ENCODE data around the gene PITPNM1. TPM values are rescaled to one million over a fixed set of nuclear protein-coding genes. Genes with fewer than 3 reads are reported as not detected.
A peak's percentile ranks its signal among the peaks of the same experiment; 100 is the strongest.
"Not testable (repeated sequence)": the region's sequence is repeated elsewhere in the genome, so short reads cannot be mapped to it uniquely, and the experiment has no call there.

The PITPNM1 gene
- polyA plus RNA-seq (2011; rRNA removed) (8.0 and 14.4 TPM in 2 replicates), polyA minus RNA-seq (2011; rRNA and poly(A)+ RNA removed) (10.0 and 15.3 TPM in 2 replicates)

GRCh38 chr11:67504950-67505581 is at the start of gene PITPNM1:
Gene PITPNM1, minus strand, starts transcription at chr11:67505363. Its CDS starts 1,183 bp downstream, at chr11:67504180.
- Histone ChIP-seq H3K4me3 (ENCODE audit: low read depth, low read length) (peak within 1 kb of the TSS; percentile 73), H3K27me3 (ENCODE audit: control insufficient read depth, insufficient read depth, low read length) (no peaks in the 10 kb centered on the region), H3K36me3 (ENCODE audit: control insufficient read depth, insufficient read depth, low read length) (peaks cover 5% of the 10 kb centered on the region)
- CTCF ChIA-PET, result interaction anchor here (0.6 to 1.6 kb wide), 10 partner anchors 14 to 160 kb away, joined by 3 to 7 read pairs (median 3); partner anchors contain the start of gene RAD9A
- TF ChIP-seq CTCF (IDR thresholded peaks at IDR 0.05; ENCODE audit: insufficient read depth, low read depth, low read length), result no peak
- POLR2A ChIA-PET, result no interaction called here
- no peak for DNase-seq (ENCODE audit: low read depth)

- CTCF ChIA-PET, result interaction anchor here (0.6 to 0.8 kb wide), 2 partner anchors 21 to 46 kb away, joined by 3 to 4 read pairs; partner anchors contain the start of gene PITPNM1
- POLR2A ChIA-PET; H3K4me3 ChIP-seq (ENCODE audit: low read depth, low read length): not testable (repeated sequence)
Observed at GRCh38 chr11:67551697-67552096, 46.5 kb upstream of the PITPNM1 start.

GRCh38 chr11:67551127-67551526 is 46.0 kb upstream of the PITPNM1 start:
- ChIA-PET CTCF (interaction anchor here (0.8 kb wide), 1 partner anchor 21 kb away, joined by 3 read pairs; no protein-coding TSS in a partner anchor), POLR2A (no interaction called here)
- Histone ChIP-seq H3K4me3 (ENCODE audit: low read depth, low read length) (no peak overlapping the region), H3K36me3 (ENCODE audit: control insufficient read depth, insufficient read depth, low read length) (no peaks in the 10 kb centered on the region), H3K27me3 (ENCODE audit: control insufficient read depth, insufficient read depth, low read length) (no peaks in the 10 kb centered on the region; the same call in 1 of the 2 replicates)
- no peak for TF ChIP-seq CTCF (IDR thresholded peaks at IDR 0.05; ENCODE audit: insufficient read depth, low read depth, low read length)
- no peak for DNase-seq (ENCODE audit: low read depth)

More at GRCh38 chr11:67551697-67552096, 46.5 kb upstream of the PITPNM1 start:
- H3K27me3 ChIP-seq (ENCODE audit: control insufficient read depth, insufficient read depth, low read length); H3K36me3 ChIP-seq (ENCODE audit: control insufficient read depth, insufficient read depth, low read length); DNase-seq (ENCODE audit: low read depth): not testable (repeated sequence)

GRCh38 chr11:67548555-67549110 is 43.5 kb upstream of the PITPNM1 start:
- Histone ChIP-seq H3K4me3 (ENCODE audit: low read depth, low read length) (no peak overlapping the region), H3K36me3 (ENCODE audit: control insufficient read depth, insufficient read depth, low read length) (no peaks in the 10 kb centered on the region), H3K27me3 (ENCODE audit: control insufficient read depth, insufficient read depth, low read length) (no peaks in the 10 kb centered on the region; the same call in 1 of the 2 replicates)
- ChIA-PET POLR2A (no interaction called here), CTCF (no interaction called here)
- DNase-seq (ENCODE audit: low read depth), result no peak
- no peak for TF ChIP-seq CTCF (IDR thresholded peaks at IDR 0.05; ENCODE audit: insufficient read depth, low read depth, low read length)

- POLR2A ChIA-PET, result not testable (repeated sequence)
Observed at GRCh38 chr11:67548112-67548511, 42.9 kb upstream of the PITPNM1 start.

GRCh38 chr11:67545280-67545679 is 40.1 kb upstream of the PITPNM1 start:
- Histone ChIP-seq H3K27me3 (ENCODE audit: control insufficient read depth, insufficient read depth, low read length) (peaks cover 2% of the 10 kb centered on the region), H3K36me3 (ENCODE audit: control insufficient read depth, insufficient read depth, low read length) (no peaks in the 10 kb centered on the region), H3K4me3 (ENCODE audit: low read depth, low read length) (no peak overlapping the region)
- TF ChIP-seq CTCF (IDR thresholded peaks at IDR 0.05; ENCODE audit: insufficient read depth, low read depth, low read length), result no peak
- DNase-seq (ENCODE audit: low read depth), result no peak
- CTCF ChIA-PET, result interaction anchor here (1.1 kb wide), 1 partner anchor 63 kb away, joined by 3 read pairs; no protein-coding TSS in a partner anchor
- POLR2A ChIA-PET, result no interaction called here

More at GRCh38 chr11:67548112-67548511, 42.9 kb upstream of the PITPNM1 start:
- H3K27me3 ChIP-seq (ENCODE audit: control insufficient read depth, insufficient read depth, low read length); H3K36me3 ChIP-seq (ENCODE audit: control insufficient read depth, insufficient read depth, low read length); CTCF ChIA-PET; DNase-seq (ENCODE audit: low read depth); H3K4me3 ChIP-seq (ENCODE audit: low read depth, low read length): not testable (repeated sequence)

Data from BJ (cell line).